Thoracic aorta (tissue), 2 donors: ENCODE data around the gene RAI2. TPM values are rescaled to one million over a fixed set of nuclear protein-coding genes. Genes with fewer than 3 reads are reported as not detected.

Experiments used
- ATAC-seq: fragments of 150-250 bp; one replicate; pipeline ENCODE4 v1.8.0; 2017; ENCODE audit warnings: low read depth; ENCODE audit not compliant: insufficient number of reproducible peaks, low FRiP score
- DNase-seq: peaks from one replicate; pipeline ENCODE4 v3.0.0-alpha.2; 2020; ENCODE audit warnings: low spot score
- H3K27ac ChIP-seq, 2 donors: fragments of 200-600 bp; sonication (generic); 1 replicate in 1 of 2; 2 replicates in 1 of 2; pipeline ENCODE4 v1.5.1; 2016; ENCODE audit warnings: mild to moderate bottlenecking in 2 of 2, moderate library complexity in 2 of 2
- H3K27me3 ChIP-seq: fragments of 200-600 bp; sonication (generic); replicated peaks from 2 replicates; pipeline ENCODE4 v1.6.0; 2016; ENCODE audit warnings: mild to moderate bottlenecking; ENCODE audit not compliant: insufficient read depth
- H3K36me3 ChIP-seq: fragments of 200-600 bp; sonication (generic); one replicate; pipeline ENCODE4 v1.5.1; 2016
- H3K4me1 ChIP-seq, 2 donors: fragments of 200-600 bp; sonication (generic); 1 replicate in 1 of 2; 2 replicates in 1 of 2; pipeline versions ENCODE4 v1.5.1 to v1.6.0; 2016; ENCODE audit warnings: low read depth in 2 of 2, mild to moderate bottlenecking in 1 of 2; ENCODE audit not compliant: control insufficient read depth in 1 of 2
- H3K4me3 ChIP-seq: fragments of 200-600 bp; sonication (generic); 2 replicates; pipeline ENCODE4 v1.5.1; 2016; ENCODE audit warnings: mild to moderate bottlenecking
- H3K9me3 ChIP-seq: fragments of 200-600 bp; sonication (generic); 2 replicates; pipeline ENCODE4 v1.5.1; 2016
- total RNA-seq, 2 donors: library from RNA; depleted of rRNA; stranded (reverse); fragments of >200 nt; gene quantifications; one replicate each; pipeline versions ENCODE4 v1.1.0 to v1.2.3, GENCODE V29; 2016
- TF ChIP-seq, protein P1 (sequence below): fragments of 200-600 bp; sonication (generic); IDR thresholded peaks from one replicate; pipeline ENCODE4 v1.5.1; 2019; ENCODE audit warnings: antibody characterized with exemption

RAI2 gene
- total RNA-seq, 2 donors from 2014 or later = 15.9 to 21.5 TPM

DNA sequence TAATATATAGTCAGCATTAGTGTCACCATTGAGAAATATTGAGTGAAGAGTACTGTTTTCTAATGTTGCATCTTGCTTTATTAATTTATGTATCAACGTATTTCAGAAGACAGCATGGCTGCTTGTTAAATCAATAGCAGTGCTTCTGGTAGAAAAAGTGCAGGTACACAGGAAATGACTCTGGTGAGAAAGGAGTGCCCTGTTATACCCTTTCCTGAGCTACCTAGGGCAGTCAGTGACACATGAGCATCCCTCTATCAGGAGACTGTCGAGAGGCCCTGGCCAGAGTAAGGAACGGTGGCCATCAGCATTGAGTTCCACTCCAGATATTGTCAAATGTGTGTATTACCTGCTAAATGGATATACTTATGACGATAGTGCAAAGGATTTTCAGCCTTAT is 81.7 kb downstream of the RAI2 start:
- Histone ChIP-seq H3K9me3 (no peaks in the 10 kb centered on the region), H3K36me3 (no peaks in the 10 kb centered on the region), H3K4me3 (no peak overlapping the region), H3K4me1 (no peaks in the 10 kb centered on the region), H3K27ac (no peak overlapping the region), H3K27me3 (no peaks in the 10 kb centered on the region)
- ATAC-seq (no peak), DNase-seq (no peak)
- TF ChIP-seq, protein P1, sequence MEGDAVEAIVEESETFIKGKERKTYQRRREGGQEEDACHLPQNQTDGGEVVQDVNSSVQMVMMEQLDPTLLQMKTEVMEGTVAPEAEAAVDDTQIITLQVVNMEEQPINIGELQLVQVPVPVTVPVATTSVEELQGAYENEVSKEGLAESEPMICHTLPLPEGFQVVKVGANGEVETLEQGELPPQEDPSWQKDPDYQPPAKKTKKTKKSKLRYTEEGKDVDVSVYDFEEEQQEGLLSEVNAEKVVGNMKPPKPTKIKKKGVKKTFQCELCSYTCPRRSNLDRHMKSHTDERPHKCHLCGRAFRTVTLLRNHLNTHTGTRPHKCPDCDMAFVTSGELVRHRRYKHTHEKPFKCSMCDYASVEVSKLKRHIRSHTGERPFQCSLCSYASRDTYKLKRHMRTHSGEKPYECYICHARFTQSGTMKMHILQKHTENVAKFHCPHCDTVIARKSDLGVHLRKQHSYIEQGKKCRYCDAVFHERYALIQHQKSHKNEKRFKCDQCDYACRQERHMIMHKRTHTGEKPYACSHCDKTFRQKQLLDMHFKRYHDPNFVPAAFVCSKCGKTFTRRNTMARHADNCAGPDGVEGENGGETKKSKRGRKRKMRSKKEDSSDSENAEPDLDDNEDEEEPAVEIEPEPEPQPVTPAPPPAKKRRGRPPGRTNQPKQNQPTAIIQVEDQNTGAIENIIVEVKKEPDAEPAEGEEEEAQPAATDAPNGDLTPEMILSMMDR = no peak

DNA sequence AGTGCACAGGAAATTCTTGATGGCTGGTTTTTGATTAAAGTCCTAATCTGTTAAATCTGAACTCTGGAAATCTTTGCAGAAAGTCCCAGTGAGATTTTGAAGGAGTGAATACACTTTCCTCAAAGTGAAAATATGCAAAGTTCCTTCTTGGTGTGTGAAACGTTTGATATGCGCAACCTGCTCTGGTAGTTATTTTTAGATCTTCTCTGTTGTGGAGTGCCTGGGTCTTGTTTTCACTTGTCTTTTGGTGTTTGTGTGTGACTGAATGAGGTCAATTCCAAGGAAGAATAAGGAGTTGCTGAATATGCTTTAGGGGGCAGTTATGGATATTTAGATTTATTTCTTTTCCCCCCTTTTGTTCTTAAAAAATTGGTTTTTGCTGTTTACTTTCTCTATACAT is 82.1 kb downstream of the RAI2 start:
- no peak overlapping the region for H3K27ac ChIP-seq
- no peaks in the 10 kb centered on the region for H3K4me1 ChIP-seq
- DNase-seq = no peak

DNA sequence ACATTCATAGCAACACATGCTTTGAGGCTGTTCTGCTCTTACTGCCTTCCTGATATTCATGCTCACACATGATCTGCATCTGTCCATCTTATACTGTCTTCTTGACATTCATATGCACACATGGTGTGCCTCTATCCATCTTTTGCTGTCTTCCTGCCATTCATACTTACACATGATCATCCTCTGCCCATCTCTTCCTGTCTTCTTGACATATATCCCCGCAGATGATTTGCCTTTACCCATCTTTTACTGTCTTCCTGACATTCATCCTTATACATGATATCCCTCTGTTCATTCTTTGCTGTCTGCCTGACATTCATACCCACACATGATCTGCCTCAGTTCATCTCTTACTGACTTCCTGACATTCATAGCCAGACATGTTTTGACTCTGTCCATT is 87.0 kb downstream of the RAI2 start:
- Histone ChIP-seq H3K9me3 (no peaks in the 10 kb centered on the region), H3K27ac (no peak overlapping the region), H3K36me3 (no peaks in the 10 kb centered on the region), H3K4me3 (no peak overlapping the region), H3K27me3 (no peaks in the 10 kb centered on the region), H3K4me1 (no peaks in the 10 kb centered on the region)
- DNase-seq (no peak), ATAC-seq (no peak)
- TF ChIP-seq, protein P1 = no peak

More for the DNA sequence above, 82.1 kb downstream of the RAI2 start:
- Histone ChIP-seq H3K9me3 (no peaks in the 10 kb centered on the region), H3K36me3 (no peaks in the 10 kb centered on the region), H3K4me3 (no peak overlapping the region), H3K27me3 (no peaks in the 10 kb centered on the region)
- no peak for ATAC-seq
- TF ChIP-seq, protein P1 = no peak

DNA sequence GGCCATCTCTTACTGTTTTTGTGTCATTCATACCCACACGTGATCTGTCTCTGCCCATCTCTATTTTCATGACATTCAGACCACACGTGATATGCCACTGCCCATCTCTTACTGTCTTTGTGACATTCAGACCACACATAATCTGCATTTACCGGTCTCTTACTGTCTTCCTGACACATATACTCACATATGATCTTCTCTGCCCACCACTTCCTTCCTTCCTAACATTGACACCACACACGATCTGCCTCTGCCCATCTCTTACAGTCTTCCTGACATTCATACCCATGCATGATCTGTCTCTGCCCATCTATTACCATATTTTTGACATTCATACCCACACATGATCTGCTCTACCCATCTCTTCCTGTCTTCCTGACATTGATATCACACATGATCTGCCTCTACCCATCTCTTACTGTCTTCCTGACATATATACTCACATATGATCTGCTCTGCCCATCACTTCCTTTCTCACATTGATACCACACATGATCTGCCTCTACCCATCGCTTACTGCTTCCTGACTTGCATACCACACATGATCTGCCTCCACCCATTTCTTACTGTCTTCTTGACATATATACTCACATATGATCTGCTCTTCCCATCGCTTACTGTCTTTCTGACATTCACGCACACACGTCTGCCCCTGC is 87.7 kb downstream of the RAI2 start:
- Histone ChIP-seq H3K27me3 (no peaks in the 10 kb centered on the region), H3K27ac (no peak overlapping the region), H3K36me3 (no peaks in the 10 kb centered on the region), H3K4me1 (no peaks in the 10 kb centered on the region), H3K4me3 (no peak overlapping the region), H3K9me3 (no peaks in the 10 kb centered on the region)
- ATAC-seq = no peak
- no peak for DNase-seq
- TF ChIP-seq, protein P1 = no peak

DNA sequence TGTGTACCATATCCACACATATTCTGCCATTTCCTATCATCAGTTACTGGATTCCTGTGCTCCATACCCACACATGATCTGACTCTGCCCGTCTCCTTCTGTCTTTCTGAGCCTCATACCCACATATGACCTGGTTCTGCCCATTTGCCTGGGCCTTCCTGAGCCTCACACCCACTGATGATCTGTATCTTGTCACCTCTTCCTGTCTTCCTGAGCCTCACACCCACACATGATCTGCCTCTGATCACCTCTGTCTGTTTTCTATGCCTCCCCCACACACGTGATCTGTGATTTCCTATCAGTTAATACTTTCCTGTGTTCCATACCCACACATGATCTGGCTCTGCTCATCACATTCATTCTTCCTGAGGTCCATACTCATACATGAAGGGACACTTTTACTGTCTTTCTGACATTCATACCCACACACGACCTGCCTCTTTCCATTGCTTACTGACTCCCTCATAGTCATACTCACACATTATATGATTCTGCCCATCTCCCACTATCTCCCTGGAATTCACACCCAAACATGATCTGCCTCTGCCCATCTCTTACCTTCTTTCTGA is 91.3 kb downstream of the RAI2 start:
- Histone ChIP-seq H3K4me3 (no peak overlapping the region), H3K4me1 (no peaks in the 10 kb centered on the region), H3K36me3 (no peaks in the 10 kb centered on the region), H3K9me3 (no peaks in the 10 kb centered on the region), H3K27ac (no peak overlapping the region), H3K27me3 (no peaks in the 10 kb centered on the region)
- no peak for ATAC-seq
- DNase-seq = no peak
- TF ChIP-seq, protein P1 = no peak
